Measurements from ENCODE around the gene TMEM254.
"Not testable (repeated sequence)": the region's sequence is repeated elsewhere in the genome, so short reads cannot be mapped to it uniquely, and the experiment has no call there.

TMEM254 gene, protein sequence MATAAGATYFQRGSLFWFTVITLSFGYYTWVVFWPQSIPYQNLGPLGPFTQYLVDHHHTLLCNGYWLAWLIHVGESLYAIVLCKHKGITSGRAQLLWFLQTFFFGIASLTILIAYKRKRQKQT

DNA sequence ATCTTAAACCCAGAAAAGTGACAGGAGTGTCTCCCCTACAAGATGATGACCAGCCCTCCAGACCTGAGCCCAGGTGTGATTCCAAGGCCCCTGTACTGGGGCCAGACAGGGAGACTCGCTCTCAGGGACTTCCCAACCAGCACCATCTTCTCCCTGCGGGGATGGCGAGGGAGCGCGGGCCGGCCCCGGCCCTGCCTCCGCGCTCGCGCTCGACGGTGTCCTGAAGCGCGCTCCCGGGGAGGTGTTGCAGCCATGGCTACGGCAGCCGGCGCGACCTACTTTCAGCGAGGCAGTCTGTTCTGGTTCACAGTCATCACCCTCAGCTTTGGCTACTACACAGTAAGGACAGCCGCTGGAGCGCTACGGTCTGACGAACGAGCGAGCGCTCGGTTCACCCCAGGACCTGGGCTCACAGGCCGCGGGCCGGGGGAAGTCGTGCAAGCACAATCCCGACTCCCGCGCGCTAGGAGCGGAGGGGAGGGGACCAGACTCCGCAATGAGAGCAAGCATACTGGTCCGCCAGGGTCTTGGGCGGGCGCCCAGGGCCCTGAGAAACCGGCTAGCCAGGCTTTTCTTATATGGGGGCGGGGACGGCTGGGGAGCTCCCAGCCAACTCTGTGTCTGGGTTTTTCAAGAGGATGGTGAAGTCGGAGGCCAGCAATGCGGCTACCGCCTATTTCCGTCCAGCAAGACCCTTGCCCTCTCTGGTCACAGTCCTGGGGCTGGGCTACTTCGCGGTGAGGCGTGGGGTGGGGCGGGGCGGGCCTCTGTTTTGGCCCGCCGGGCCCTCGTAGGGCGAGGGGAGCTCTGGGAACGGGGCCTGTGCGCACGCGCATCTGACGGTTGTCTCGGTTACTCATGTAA lies at the start of gene TMEM254:
TSS of gene TMEM254 (plus strand) at position 218 of the 864 bp plus-strand sequence. CDS start at position 253, 35 bp downstream.
- DNase-seq (ENCODE audit: low read depth) = peak; percentile 75

DNA sequence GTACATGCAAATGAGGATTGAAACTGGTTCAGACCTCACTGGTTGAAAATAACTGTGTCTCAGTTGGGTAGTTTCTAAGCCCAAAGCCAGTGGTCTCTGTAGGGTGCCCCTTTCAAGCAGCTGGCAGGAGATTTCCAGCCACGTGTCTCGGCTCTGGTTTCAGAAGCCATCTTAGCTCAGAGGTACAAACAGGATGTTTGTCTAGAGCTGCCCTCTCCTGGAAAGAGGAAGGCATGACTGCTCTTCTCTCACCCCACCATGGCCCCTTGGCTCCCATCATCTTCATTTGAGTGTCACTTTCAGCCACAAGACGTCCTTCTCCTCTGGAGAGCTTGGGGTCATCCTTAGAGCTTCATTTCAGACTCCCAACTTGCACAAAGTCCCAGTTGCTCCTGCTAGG lies 49.3 kb upstream of the TMEM254 start:
- DNase-seq (ENCODE audit: low read depth) = not testable (repeated sequence)

DNA sequence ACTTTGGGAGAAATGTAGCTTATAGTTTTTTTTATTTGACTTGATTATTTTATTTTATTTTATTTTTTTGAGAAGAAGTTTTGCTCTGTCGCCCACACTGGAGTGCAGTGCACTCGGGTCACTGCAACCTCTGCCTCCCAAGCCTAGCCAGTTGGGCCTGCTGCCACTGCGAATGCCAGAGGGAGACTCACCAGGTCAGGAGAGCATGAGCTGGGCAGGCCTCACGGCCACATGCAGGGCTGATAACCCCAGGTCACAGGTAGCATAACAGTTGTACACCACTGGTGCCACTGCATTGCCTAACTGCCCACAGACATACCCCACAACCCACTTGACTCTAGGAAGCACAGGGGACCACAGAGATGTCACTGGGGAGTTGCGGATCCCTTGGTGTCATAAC lies 48.6 kb upstream of the TMEM254 start:
- not testable (repeated sequence) for DNase-seq (ENCODE audit: low read depth)

DNA sequence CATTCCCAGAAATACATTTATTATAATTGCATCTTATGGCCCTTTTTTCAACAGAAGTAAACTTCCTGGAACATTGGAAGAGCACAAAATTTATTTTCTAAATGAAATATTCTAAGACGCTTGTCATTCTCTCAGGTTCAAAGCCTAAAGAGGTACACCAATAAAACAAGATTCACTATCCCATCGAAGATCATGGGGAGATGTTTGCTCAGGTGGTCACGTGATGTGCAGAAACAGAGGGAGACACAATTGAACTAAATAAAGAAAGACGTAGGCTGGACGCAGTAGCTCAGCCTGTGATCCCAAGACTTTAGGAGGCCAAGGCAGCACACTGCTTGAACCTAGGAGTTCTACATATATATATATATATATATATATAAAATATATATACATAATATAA lies 46.0 kb upstream of the TMEM254 start:
- no peak for DNase-seq (ENCODE audit: low read depth)

DNA sequence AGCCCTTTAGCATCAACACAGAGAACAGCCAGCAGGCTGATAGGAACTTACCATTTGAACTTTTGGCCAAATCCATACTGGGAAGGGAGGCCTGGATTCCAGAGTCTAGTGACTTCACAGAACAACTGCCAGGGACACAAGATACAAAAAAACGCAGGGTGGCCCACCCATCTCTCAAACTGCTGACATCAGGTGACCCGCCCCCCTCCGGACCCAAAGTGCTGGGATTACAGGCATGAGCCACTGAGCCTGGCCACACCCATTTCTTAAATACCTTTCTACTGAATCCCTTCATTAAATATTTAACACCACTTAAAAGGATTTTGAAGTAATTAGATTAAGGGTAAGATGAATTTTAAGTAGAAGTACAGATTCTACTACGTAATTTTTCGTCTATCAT lies 43.7 kb upstream of the TMEM254 start:
- not testable (repeated sequence) for DNase-seq (ENCODE audit: low read depth)

DNA sequence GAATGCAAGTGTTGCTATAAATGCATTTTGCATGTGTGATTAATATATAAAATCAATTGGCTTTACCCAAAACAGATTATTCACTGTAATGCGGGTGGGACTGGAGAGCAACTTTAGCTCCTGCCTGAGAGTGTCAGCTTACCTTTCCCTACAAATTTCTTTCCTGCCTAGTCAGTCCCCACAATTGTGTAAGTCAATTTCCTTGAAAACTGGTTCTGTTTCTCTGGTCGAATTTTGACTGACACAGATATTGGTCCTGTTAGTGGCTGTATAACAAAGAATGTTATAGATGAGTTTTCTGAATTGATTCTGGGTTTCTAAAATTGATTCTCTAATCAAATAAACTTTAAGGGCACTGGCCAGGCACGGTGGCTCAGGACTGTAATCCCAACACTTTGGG lies 43.0 kb upstream of the TMEM254 start:
- DNase-seq (ENCODE audit: low read depth) = not testable (repeated sequence)

DNA sequence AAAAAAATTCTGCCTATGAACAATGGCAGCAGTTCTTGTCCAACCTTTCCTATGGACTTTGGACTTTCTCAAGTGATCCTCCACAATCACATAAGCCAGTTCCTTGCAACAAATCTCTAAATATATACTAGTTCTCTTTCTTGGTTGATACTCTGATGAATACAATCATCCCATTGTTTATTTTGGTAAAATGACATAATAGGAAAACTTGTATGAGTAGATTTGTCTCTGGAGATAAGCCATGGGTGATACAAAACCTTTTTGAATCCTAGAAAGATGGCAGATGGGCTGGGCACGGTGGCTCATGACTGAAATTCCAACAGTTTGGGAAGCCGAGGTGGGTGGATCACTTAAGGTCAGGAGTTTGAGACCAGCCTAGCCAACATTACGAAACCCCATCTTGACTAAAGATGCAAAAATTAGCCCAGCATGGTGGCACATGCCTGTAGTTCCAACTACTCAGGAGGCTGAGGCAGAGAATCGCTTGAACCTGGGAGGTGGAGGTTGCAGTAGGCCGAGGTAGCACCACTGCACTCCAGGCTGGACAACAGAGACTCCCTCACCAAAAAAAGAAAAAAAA lies 41.5 kb upstream of the TMEM254 start:
- DNase-seq (ENCODE audit: low read depth) = not testable (repeated sequence)

DNA sequence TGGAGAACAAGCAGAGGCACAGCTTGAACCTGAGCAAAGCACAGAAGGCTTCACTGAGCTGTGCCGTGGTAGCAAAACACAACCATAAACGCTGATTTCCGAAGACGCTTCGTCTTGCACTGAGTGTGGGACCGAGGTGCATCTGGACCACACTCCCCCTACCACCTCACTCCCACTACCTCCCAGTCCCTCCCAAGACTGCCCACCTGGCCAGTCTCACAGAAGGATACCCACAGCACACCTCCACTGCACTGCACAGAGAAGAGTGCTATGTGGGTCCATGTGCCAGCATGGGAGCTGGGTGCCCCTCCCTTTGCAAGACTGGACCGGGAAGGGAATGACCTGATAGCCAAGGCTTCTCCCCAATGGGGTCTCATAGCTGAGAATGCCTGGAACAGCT lies 40.2 kb upstream of the TMEM254 start:
- not testable (repeated sequence) for DNase-seq (ENCODE audit: low read depth)

DNA sequence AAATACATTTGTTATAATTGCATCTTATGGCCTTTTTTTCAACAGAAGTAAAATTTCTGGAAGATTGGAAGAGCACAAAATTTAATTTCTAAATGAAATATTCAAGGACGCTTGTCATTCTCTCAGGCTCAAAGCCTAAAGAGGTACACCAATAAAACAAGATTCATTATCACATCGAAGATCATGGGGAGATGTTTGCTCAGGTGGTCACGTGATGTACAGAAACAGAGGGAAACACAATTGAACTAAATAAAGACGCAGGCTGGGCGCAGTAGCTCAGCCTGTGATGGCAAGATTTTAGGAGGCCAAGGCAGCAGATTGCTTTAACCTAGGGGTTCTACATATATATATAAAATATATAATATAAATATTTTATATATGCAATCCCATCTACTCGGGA lies 37.3 kb upstream of the TMEM254 start:
- no peak for DNase-seq (ENCODE audit: low read depth)

DNA sequence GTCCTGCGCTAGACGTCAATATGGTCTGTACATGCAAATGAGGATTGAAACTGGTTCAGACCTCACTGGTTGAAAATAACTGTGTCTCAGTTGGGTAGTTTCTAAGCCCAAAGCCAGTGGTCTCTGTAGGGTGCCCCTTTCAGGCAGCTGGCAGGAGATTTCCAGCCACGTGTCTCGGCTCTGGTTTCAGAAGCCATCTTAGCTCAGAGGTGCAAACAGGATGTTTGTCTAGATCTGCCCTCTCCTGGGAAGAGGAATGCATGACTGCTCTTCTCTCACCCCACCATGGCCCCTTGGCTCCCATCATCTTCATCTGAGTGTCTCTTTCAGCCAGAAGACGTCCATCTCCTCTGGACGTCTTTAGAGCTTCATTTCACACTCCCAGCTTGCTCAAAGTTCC lies 33.5 kb upstream of the TMEM254 start:
- not testable (repeated sequence) for DNase-seq (ENCODE audit: low read depth)

DNA sequence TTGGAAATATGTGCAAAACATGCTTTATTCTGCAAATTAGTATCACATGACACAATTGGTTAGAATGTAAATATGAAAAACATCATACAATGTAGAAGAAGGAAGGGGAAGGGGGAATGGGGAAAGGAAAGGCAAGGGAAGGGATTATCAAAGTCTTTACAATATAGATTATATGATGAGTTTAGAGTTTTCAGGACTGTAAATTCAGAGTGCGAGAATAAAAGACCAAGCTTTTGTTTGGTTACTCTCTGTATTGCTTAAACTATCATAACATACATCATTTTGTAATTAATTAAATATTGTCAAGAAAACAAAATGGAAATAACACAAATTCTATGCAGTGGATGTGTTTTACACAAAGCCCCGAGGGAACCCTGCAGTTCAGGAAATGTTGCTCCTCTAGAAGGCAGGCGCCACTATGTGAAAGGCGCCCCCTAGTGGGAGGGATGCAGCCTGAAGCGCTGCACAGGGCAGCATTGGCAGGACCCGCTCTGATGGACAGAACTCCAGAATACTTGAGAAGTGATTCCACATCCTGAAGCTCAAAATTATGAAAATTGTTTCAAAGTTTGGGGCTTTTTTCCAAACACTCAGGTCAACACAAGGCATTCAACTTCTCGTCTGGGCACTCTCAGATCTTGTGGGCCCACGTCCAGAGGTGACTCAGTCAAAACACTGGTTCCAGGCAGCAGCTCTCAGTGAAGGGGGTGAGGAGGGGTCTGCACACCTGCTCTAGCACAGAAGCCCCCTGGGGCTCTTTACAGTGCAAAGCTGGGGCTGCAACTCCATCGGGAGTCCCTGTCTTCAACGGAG lies 31.6 kb upstream of the TMEM254 start:
- DNase-seq (ENCODE audit: low read depth) = peak; percentile 45

DNA sequence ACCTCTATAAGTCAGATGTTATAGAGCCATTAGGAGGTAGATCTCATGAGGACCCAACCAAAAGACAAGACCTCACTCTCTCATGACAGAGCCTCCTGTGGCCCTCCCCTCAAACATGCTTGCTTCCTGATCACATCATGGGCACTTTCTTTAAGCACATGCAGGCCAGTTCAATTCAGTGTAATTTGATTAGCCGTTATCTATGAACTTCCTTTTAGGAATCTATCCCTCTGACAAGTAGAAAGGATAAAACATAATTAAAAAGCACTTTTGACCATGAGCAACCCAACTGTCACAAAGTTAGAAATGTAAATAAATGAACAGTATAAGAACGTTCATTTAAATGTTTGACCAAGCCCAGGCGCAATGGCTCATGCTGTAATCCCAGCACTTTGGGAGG lies 27.7 kb upstream of the TMEM254 start:
- DNase-seq (ENCODE audit: low read depth) = no peak

DNA sequence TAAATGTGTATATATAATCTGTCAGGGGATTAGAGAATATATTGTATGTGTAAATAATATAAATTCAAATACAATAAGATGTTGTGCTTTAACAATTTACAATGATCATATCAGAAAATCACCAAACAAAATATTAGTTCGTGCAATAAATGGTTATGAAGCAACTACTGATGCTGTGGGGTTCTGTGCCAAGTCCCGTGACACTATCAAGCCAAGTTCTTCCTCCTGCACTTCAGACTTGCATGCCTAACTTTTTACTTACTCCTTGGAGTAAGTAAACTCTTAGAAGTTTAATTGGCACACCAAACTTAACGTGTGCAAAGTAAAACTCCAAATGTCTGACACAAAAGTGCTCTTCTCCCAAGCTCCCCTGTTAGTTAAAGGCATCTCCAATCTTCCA lies 26.5 kb upstream of the TMEM254 start:
- DNase-seq (ENCODE audit: low read depth) = no peak

DNA sequence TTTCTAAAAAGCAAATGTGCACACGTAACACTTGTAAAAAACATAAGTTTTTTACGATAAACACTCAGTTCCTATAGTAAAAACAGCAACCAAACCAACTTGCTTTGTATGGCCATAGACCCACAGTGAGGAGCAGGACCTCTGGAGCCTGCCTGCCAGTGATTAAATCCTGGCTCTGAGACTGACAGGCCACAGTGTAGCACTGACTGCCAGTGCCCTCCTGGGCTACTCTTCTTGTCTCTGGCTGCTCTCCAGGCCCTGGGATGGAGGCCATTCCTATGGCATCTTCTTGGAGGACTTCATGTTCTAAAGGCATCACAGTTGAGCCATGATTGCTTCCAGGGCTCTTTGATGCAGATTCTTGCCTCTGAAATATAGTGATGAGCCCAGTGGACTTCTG lies 22.7 kb upstream of the TMEM254 start:
- DNase-seq (ENCODE audit: low read depth) = no peak

DNA sequence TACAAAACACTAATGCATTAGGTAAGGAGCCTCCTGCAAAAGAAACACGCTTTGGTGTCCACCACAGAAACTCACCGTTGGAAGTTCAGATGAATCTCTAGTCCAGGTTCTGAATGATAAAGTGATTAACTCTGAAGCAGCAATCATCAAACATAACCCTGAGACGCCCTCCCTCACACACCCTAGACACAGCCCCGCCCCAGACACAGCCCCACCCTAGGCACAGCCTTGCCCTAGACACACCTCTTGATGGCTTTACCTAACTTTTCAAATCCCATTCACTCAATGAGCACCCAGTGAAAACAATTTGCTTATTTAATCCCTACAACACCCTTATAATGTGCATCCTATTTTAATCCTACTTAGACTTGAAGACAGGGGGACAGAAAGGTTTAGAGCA lies 21.3 kb upstream of the TMEM254 start:
- no peak for DNase-seq (ENCODE audit: low read depth)

DNA sequence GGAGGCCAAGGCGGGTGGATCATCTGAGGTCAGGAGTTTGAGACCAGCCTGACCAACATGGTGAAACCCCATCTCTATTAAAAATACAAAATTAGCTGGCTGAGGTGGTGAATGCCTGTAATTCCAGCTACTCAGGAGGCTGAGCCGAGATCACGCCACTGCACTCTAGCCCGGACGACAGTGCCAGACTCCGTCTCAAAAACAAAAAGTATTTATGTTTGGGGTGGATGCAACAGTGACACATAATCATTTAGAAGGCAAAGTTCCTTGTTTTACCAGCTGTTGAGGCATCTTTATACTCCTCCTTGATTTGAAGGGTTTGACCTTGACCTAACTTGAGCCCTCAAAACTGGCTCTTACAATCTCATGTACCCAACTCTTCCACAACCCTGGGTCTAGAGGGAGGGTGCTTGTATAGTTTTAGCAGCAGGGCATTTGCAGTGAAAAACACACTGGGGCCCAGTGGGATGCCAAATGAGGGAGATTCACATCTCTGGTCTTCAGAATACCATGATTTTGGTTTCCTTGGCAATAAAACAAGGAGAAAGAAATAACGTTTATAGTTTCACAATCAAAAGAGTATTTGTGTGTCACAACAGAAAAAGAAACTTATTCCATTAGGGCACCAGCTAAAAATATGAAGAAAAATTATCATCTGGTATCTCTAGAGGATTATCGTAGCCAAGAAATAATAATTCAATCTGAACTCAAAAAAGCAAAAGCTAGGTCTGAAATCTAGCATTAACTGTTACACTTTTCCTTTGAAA lies 14.2 kb upstream of the TMEM254 start:
- DNase-seq (ENCODE audit: low read depth) = no peak

DNA sequence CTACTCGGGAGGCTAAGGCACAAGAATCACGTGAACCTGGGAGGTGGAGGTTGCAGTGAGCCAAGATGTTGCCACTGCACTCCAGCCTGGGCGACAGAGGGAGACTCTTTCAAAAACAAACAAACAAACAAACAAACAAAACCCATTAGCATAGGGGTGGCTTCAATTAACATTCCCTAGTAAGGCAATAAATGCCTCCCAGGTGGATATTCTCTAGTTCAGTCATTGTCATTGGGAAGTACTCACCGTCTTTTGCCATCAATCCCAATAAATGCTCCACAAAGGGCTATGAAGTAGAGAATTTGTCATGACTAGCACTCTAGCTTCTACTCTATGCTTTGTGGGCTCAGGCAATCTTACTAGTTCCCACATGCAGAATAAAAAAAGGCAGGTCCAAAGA lies 11.7 kb upstream of the TMEM254 start:
- DNase-seq (ENCODE audit: low read depth) = no peak

DNA sequence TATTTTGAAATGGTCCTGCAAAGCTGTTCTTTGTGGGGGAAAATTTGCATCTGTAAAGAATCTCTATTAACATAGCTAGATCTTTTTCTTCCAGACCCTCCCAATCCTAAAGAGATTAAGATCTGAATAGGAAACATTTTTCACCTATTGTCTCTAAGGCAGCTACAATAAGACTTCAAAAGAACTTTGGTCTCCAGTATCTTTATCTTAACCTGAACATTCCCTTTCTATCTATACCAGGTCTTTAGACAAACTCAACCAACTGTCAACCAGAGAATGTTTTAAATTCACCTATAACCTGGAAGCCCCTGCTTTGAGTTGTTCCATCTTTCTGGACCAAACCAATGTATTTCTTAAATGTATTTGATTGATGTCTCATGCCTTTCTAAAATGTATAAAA lies 10.6 kb upstream of the TMEM254 start:
- not testable (repeated sequence) for DNase-seq (ENCODE audit: low read depth)

DNA sequence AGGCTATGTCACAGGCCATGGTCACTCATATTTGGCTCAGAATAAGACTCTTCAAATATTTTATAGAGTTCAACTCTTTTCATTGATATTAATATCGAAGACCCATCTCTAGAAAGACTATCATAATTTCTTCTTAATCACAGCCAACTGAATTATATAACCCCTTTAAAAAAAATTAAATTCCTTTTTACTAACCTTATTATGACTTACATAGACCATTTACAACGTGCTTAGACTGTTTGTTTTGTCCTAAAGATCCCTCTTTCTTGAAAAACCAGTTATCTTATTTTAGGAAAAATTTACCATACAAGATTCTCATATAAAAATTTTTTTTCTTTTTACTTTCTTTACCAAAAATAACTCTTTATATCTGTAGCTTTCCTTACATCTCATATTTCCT lies 10.2 kb upstream of the TMEM254 start:
- DNase-seq (ENCODE audit: low read depth) = no peak

DNA sequence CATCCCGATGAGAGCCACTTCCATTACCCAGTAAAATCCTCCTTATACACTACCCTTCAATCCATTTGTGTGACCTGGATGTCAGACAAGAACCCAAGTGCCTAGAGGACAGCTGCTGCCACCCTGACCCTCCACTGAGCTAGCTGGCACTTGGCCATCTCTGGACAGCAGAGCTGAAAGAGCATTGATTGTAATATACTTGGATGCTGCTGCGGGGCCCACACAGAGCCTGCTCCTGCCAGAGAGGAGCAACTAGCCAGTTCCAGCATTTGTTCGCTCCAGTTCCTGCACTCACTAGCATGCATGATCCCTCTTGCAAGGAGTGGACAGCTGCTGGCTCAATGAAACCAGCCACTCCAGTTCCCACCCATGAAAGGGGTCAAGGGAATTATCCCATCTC lies 8.4 kb upstream of the TMEM254 start:
- DNase-seq (ENCODE audit: low read depth) = no peak

DNA sequence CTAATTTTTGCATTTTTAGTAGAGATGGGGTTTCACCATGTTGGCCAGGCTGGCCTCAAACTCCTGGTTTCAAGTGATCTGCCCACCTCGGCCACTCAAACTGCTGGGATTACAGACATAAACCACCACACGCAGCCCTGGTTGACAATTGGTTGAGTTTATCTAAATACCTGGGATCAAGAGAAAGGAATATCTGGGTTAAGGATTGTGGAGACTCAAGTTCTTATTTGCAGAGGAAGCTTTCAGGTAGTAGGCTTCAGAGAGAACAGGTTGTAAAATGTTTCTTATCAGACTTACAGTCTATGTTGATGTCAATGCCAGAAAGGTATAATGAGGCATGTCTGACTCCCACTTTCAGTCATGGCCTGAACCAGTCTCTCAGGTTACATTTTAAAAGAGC lies 5.9 kb upstream of the TMEM254 start:
- no peak for DNase-seq (ENCODE audit: low read depth)

DNA sequence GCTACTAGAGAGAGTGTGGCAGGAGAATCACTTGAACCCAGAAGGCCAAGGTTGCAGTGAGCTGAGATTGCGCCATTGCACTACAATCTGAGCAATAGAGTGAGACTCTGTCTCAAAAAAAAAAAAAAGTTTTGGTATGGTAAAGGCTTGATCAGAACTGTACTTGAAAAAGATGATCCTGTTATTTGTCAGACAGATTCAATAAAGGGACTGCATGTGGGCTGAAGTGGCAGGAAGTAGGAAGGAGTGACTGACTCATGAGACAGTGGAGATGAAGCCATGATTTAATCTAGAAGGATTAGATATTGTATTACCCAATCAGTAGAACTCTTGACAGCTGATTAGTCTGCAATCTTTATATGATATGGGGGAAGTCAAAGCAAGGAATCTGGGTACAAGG lies 2.7 kb upstream of the TMEM254 start:
- no peak for DNase-seq (ENCODE audit: low read depth)
